ENCODE measurements around the gene HSP90B1. TPM values are rescaled to one million over a fixed set of nuclear protein-coding genes. Genes with fewer than 3 reads are reported as not detected.

The HSP90B1 gene
- total RNA-seq, 1 experiment from 2014 or later, result 888 TPM

- ATAC-seq (no peak), DNase-seq (ENCODE audit: low read depth, low spot score) (no peak)
- no peak for TF ChIP-seq SRF (IDR thresholded peaks at IDR 0.05; ENCODE audit: low read depth)
- no peak for TF ChIP-seq ATF3 (IDR thresholded peaks at IDR 0.05)
- TF ChIP-seq ELF1 (IDR thresholded peaks at IDR 0.05; ENCODE audit: borderline replicate concordance, low read depth), result no peak
- TF ChIP-seq ZBTB33 (IDR thresholded peaks at IDR 0.05; ENCODE audit: extremely low read depth, insufficient replicate concordance, low read length), result no peak
- TF ChIP-seq YY1 (IDR thresholded peaks at IDR 0.05; ENCODE audit: extremely low read depth, insufficient replicate concordance, low read depth, low read length), result no peak
- no peak for TF ChIP-seq REST (IDR thresholded peaks at IDR 0.05; ENCODE audit: low read depth)
- TF ChIP-seq CEBPB (IDR thresholded peaks at IDR 0.05; ENCODE audit: low read depth), result no peak
- no peak for TF ChIP-seq CTCF (IDR thresholded peaks at IDR 0.05 in 2 of 3, conservative IDR thresholded peaks at IDR 0.05 in 1 of 3; ENCODE audit: borderline replicate concordance in 1 of 3, insufficient read depth in 1 of 3, low read depth in 2 of 3, low read length in 2 of 3)
- TF ChIP-seq ZFX (IDR thresholded peaks at IDR 0.05), result no peak
- no peak for TF ChIP-seq TCF7L2 (IDR thresholded peaks at IDR 0.05; ENCODE audit: borderline replicate concordance, extremely low read depth, insufficient read depth, insufficient read length)
- no peak for TF ChIP-seq POLR2AphosphoS5 (IDR thresholded peaks at IDR 0.05; ENCODE audit: low read depth, low read length)
- TF ChIP-seq ZNF274 (IDR thresholded peaks at IDR 0.05; ENCODE audit: low read depth, low read length), result no peak
- TF ChIP-seq CBX3 (IDR thresholded peaks at IDR 0.05; ENCODE audit: low read depth), result no peak
- POLR2A ChIA-PET, result no interaction called here
- H4K20me1 ChIP-seq (ENCODE audit: insufficient read depth), result no peaks in the 10 kb centered on the region
- no peaks in the 10 kb centered on the region for H3K9me2 ChIP-seq (ENCODE audit: insufficient read depth)
- H3K4me1 ChIP-seq (ENCODE audit: control insufficient read depth in 1 of 2, insufficient read depth in 2 of 2, low read length in 2 of 2), result no peaks in the 10 kb centered on the region
- H2AFZ ChIP-seq (ENCODE audit: low read depth, low read length, poor library complexity, severe bottlenecking), result no peak overlapping the region
- no peaks in the 10 kb centered on the region for H3K27me3 ChIP-seq (ENCODE audit: insufficient read depth, low read length)
- intact Hi-C loops (cut with micrococcal nuclease), result no loop called here
- CTCF ChIA-PET, result no interaction called here
- BruUV-seq (replicated peaks), result no TSS peak
- no peaks in the 10 kb centered on the region for H3K79me2 ChIP-seq (ENCODE audit: insufficient read depth, low read length)
- H3K27ac ChIP-seq (ENCODE audit: low read depth, low read length), result no peak overlapping the region
- no peak overlapping the region for H3K4me2 ChIP-seq (ENCODE audit: low read length)
- RAD21 ChIA-PET (ENCODE audit: low non-redundant PET in 1 of 2, low total read pairs in 2 of 2, uncharacterized antibody in 2 of 2, unreplicated experiment in 2 of 2), result no interaction called here
- H3K9me3 ChIP-seq (ENCODE audit: control insufficient read depth in 1 of 2, insufficient read depth in 1 of 2, low read depth in 1 of 2, low read length in 2 of 2), result no peaks in the 10 kb centered on the region
- H3K4me3 ChIP-seq (replicated peaks in 1 of 2; ENCODE audit: low read depth in 1 of 2, low read length in 2 of 2), result no peak overlapping the region
- H3K36me3 ChIP-seq (ENCODE audit: control insufficient read depth in 1 of 2, insufficient read depth in 2 of 2, low read length in 2 of 2), result no peaks in the 10 kb centered on the region
- H3K9ac ChIP-seq (ENCODE audit: low read length), result no peak overlapping the region
These were observed 24.4 kb upstream of the HSP90B1 start for GRCh38 chr12:103905730-103906349.

Measured in HCT116 (cell line).